T47D (cell line): ENCODE results near the gene TYW1B.
"Not testable (repeated sequence)": the region's sequence is repeated elsewhere in the genome, so short reads cannot be mapped to it uniquely, and the experiment has no call there.

Experiments used
- DNase-seq, 2 experiments: peaks; one replicate each; pipeline versions ENCODE4 v3.0.0 to v3.0.0-alpha.2; 2011 to 2012; ENCODE audit warnings: low read depth in 1 of 2, low spot score in 1 of 2
- JUND ChIP-seq: IDR thresholded peaks from 2 replicates; pipeline ENCODE4 v1.6.1; 2012; ENCODE audit warnings: low read depth
- in situ Hi-C: cut with HindIII; loops from 2 replicates; pipeline ENCODE4 v1.10.0; 2016; ENCODE audit warnings: low sequenced_read_pairs, low pct_unique_long_range_greater_than_20kb

The TYW1B gene

DNA sequence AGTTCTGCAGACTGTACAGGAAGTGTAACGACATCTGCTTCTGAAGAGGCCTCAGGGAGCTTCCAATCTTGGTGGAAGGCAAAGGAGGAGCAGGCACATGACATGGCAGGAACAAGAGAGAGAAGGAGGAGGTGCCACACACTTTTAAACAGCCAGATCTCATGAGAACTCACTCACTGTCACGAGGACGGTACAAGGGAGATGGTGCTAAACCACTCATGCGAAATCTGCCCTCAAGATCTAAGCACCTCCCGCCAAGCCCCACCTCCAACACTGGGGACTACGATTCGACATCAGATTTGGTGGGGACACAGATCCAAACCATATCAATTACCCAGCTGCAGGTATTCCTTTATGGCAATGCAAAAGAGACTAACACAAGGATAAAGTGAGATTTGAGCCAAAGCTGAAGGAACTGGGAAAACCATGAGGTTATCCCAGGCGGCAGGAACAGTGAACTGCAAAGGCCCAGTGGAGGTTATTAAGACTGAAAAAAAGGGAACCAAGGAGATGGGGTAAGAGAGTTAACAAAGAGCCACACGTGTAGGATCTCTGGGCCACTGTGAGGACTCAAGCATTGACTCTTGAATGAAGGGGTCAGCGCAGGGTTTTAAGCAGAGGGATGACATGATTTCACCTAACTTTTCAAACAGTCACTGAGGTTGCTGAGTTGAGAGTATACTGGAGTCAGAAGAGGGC is 9.2 kb downstream of the TYW1B start:
- DNase-seq, in situ Hi-C loops: not testable (repeated sequence)

DNA sequence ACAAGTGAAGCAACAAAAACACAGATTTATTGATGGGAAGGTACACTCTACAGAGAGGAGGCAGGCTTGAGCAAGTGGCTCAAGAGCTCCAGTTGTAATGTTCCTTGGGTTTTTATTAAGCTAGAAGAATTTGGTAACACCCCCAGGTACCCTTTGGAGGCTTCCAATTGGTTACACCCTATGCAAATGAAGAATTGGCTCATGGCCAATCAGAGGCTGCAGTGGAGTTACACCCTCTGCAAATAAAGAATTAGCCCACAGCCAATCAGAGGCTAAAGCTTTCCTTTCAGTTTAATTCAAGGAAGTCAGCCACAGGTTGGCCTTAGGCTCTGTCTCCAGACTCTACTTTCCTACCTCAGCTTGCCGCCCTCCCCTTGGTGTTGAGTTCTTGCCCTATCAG is 10.3 kb downstream of the TYW1B start:
- DNase-seq, result peak in 1 of 2 experiments; percentile 89
- in situ Hi-C loops, result not testable (repeated sequence)

DNA sequence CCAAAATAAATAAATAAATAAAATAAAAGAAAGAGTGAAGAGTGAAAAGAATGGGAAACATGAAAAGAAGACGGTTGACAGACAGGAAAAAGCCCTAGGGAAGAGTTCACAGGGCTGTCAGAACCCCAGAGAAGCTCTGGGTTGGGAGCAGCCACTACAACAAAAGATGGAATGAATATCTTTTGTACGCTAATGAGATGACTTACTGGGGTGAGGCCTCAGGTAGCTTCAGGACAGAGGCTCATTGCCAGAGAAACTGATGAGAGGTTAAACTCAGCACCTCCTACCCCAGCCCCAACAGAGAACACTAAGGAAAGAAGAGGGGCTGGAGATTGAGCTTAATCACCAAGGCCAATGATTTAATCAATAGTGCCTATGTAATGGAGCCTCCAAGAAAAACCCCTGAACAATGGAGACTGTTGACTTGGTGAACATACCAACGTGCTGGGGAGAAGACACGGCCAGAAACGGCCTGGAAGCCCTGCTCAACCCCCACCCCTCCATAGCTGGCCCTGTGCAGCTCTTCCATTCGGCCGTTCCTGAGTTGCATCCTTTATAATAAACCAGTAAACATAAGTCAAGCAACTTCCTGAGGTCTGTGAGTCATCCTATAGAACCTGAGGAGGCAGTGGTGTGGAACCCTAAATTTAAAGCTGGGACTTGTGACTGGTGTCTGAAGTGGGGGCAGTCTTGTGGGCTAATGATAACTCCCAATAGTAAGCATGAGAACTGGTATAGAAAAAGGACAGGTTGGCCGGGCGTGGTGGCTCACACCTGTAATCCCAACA is 11.4 kb downstream of the TYW1B start:
- DNase-seq, in situ Hi-C loops: not testable (repeated sequence)

DNA sequence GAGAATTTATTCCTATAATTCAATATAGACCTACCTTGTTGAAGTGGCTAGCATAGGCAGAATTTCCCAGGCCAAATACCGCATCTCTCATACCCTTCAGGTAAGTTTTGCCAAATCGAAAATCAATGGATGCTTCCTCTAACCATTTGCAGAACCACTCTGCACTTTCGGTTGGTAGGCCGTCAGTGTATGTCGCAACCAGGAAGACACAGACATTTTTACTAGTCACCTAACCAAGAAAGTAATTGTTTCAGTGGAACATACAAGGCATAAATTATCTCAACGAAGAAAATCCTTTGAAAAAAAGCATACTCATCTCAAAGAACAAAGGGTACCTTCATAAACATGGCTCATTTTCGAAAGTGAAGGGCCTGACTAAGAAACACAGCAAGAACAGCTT is 17.6 kb downstream of the TYW1B start:
- in situ Hi-C loops, DNase-seq: not testable (repeated sequence)

DNA sequence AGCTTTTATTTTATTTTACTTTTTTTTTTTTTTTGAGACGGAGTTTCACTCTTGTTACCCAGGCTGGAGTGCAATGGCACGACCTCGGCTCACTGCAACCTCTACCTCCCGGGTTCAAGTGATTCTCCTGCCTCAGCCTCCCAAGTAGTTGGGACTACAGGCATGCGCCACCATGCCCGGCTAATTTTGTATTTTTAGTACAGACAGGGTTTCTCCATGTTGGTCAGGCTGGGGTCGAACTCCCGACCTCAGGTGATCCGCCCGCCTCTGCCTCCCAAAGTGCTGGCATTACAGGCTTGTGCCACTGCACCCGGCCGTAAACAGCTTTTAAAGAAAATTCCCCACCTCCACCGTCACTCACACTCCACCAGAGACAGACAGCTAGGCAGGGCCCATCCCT is 19.5 kb downstream of the TYW1B start:
- in situ Hi-C loops, DNase-seq: not testable (repeated sequence)

- DNase-seq, in situ Hi-C loops: not testable (repeated sequence)
Measured at GRCh38 chr7:72806851-72807250, 21.1 kb downstream of the TYW1B start.

- no peak for TF ChIP-seq JUND
- DNase-seq, result no peak
- in situ Hi-C loops, result no loop called here
Measured at GRCh38 chr7:72805526-72806494, 22.2 kb downstream of the TYW1B start.

DNA sequence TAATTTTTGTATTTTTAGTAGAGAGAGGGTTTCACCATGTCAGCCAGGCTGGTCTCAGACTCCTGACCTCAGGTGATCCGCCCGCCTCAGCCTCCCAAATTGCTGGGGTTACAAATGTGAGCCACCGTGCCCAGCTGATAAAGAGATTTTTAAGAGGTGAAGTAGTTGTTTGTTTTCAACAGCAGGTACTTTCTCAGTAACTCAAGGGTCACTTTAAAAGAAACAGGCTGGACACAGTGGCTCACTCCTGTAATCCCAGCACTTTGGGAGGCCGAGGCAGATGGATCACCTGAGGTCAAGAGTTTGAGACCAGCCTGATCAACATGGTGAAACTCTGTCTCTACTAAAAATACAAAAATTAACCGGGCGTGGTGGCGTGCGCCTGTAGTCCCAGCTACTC is 24.2 kb downstream of the TYW1B start:
- in situ Hi-C loops, DNase-seq: not testable (repeated sequence)

DNA sequence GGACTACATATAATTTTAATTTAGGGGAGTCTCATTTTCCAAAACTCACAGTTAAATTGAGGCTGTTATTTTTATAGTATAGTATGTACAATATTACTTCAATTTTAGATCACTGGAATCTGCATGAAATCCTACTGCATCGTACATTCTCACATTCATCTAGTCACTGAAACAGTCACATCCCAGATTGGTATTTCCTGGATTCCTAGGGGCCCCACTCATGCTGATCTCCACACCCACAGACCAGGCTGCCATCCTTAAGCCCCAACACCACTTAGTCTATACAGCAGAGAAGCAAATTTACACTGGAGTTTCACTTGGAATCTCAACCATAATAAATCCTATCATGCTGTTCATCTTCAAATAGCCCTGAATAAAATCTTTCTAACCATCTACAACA is 26.4 kb downstream of the TYW1B start:
- DNase-seq, in situ Hi-C loops: not testable (repeated sequence)

DNA sequence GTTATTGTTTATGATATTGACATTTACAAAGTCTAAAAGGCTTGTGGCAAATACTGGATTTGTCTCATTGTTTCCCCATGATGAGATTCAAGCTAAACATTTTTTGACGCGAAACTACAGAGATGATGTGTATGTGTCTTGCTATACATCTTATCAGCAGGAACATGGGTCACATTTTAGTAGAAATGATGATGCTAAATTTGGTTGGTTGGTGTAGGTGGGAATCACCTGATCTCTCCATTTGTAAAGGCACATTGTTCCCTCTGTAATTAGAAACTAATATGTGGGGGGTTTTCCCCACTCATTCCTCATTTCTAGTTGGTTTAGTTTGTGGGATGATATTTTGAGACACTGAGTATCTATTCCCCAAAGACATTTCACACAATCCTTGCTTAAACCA is 32.6 kb downstream of the TYW1B start:
- DNase-seq, in situ Hi-C loops: not testable (repeated sequence)

GRCh38 chr7:72793791-72794190 is 34.2 kb downstream of the TYW1B start:
- TF ChIP-seq JUND, result no peak
- DNase-seq, result no peak
- in situ Hi-C loops, result no loop called here

DNA sequence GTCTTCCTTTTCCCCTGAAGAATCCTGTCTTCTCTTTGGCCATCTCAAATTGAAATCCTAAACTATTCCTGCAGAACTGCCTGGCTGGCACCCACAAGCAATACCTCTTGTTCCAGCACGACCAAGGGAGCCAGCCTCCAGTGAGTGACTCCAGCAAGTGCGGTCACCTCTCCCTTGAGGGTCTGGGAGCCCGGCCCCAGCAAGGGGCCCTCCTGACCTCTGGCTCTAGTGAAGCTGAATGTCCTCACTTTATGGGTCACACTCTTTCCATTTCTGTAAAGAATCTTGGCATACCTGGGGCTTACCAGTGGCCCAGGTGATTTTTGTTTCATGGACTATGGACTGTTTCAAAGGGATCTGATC is 37.3 kb downstream of the TYW1B start:
- DNase-seq, in situ Hi-C loops: not testable (repeated sequence)

GRCh38 chr7:72790048-72790697 is 37.8 kb downstream of the TYW1B start:
- in situ Hi-C loops, result not testable (repeated sequence)

More at GRCh38 chr7:72790048-72790697, 37.8 kb downstream of the TYW1B start:
- not testable (repeated sequence) for DNase-seq
